ENCODE measurements around the gene IL15RA. TPM values are rescaled to one million over a fixed set of nuclear protein-coding genes. Genes with fewer than 3 reads are reported as not detected.
"Not testable (repeated sequence)": the region's sequence is repeated elsewhere in the genome, so short reads cannot be mapped to it uniquely, and the experiment has no call there.

The IL15RA gene
- polyA plus RNA-seq, 4 donors, result 2.5 to 32.1 (median 12.1) TPM

DNA sequence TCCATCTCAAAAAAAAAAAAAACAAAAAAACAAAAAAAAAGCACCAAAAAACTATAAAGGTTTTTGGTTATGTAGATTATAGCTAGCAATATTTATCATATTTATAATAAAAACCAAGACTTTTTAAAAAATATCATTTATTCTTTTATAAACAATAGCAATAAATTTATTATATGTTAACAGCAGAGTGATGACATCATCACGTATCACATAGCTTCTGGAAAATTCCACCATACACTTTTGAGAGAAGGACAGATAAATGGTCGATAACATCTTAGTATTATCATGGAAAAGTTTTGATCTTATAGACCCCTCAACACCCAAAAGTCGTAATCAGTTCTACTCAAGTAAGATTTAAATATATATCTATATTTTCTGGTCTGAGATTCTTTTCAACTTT lies 33.2 kb upstream of the IL15RA start:
- WGBS, 3 donors, result 89 to 93% (median 90%) methylated on average over 3 of the region's 3 CpGs
- no peaks in the 10 kb centered on the region for H3K36me3 ChIP-seq (ENCODE audit: control insufficient read depth in 3 of 3, insufficient read depth in 2 of 3, low read depth in 1 of 3, low read length in 3 of 3)
- no peak overlapping the region for H3K27ac ChIP-seq (ENCODE audit: low read depth in 1 of 3, low read length in 2 of 3)
- H3K4me3 ChIP-seq (ENCODE audit: low read depth in 1 of 3, low read length in 3 of 3), result no peak overlapping the region
- FAIRE-seq, result no peak
- peaks cover 0 to 4% of the 10 kb centered on the region in 2 donors for H3K9me3 ChIP-seq (ENCODE audit: control insufficient read depth in 2 of 2, insufficient read depth in 1 of 2, low read depth in 1 of 2, low read length in 1 of 2)
- H3K27me3 ChIP-seq (ENCODE audit: control insufficient read depth in 3 of 3, insufficient read depth in 3 of 3, low read length in 3 of 3), result no peaks in the 10 kb centered on the region
- no peaks in the 10 kb centered on the region for H3K4me1 ChIP-seq (ENCODE audit: control insufficient read depth in 3 of 3, insufficient read depth in 2 of 3, low read depth in 1 of 3, low read length in 2 of 3)
- DNase-seq, result no peak

DNA sequence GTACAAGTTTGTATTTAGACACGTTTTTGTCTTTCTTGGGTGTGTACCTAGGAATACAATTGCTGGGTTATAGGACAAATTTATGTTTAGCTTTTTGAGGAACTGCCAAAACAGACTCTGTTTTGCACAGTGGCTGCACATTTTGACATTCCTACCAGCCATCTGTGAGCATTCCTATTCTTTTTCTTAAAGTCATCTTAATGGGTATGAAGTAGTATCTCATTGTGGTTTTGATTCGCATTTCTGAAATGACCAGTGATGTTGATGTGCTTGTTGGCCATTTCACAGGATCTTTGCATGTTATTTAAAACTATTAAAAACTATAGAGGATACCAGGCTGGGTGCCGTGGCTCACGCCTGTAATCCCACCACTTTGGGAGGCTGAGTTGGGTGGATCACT lies 32.6 kb upstream of the IL15RA start:
- no peak for FAIRE-seq
- Histone ChIP-seq H3K36me3 (ENCODE audit: control insufficient read depth in 3 of 3, insufficient read depth in 2 of 3, low read depth in 1 of 3, low read length in 3 of 3) (no peaks in the 10 kb centered on the region), H3K4me3 (ENCODE audit: low read depth in 1 of 3, low read length in 3 of 3) (no peak overlapping the region), H3K9me3 (ENCODE audit: control insufficient read depth in 2 of 2, insufficient read depth in 1 of 2, low read depth in 1 of 2, low read length in 1 of 2) (peaks cover 0 to 4% of the 10 kb centered on the region in 2 donors), H3K27me3 (ENCODE audit: control insufficient read depth in 3 of 3, insufficient read depth in 3 of 3, low read length in 3 of 3) (no peaks in the 10 kb centered on the region), H3K27ac (ENCODE audit: low read depth in 1 of 3, low read length in 2 of 3) (no peak overlapping the region), H3K4me1 (ENCODE audit: control insufficient read depth in 3 of 3, insufficient read depth in 2 of 3, low read depth in 1 of 3, low read length in 2 of 3) (no peaks in the 10 kb centered on the region)
- 87 to 93% (median 87%) methylated on average over 4 of the region's 4 CpGs for WGBS, 3 donors
- DNase-seq, result no peak

DNA sequence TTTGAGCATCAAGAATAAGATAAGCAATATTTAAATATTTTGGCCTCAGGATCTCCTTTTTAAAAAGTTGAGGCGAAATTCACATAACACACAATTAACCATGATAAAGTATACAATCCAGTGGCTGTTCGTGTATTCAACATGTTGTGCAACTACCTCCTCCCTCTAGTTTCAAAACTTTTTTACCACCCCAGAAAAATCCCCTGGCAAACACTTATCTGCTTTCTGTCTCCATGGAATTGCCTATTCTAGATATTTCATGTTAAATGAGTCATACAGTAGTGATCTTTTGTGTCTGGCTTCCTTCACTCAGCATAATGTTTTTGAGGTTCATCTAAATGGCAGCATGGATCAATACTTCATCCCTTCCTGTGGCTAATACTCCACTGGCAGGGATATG lies 31.8 kb upstream of the IL15RA start:
- no peak overlapping the region for H3K27ac ChIP-seq (ENCODE audit: low read depth in 1 of 3, low read length in 2 of 3)
- WGBS, 3 donors, result 43 to 56% (median 46%) methylated on average over 2 of the region's 2 CpGs
- no peak for FAIRE-seq
- no peak for DNase-seq
- no peaks in the 10 kb centered on the region for H3K4me1 ChIP-seq (ENCODE audit: control insufficient read depth in 3 of 3, insufficient read depth in 2 of 3, low read depth in 1 of 3, low read length in 2 of 3)
- H3K36me3 ChIP-seq (ENCODE audit: control insufficient read depth in 3 of 3, insufficient read depth in 2 of 3, low read depth in 1 of 3, low read length in 3 of 3), result no peaks in the 10 kb centered on the region
- H3K4me3 ChIP-seq (ENCODE audit: low read depth in 1 of 3, low read length in 3 of 3), result no peak overlapping the region
- no peaks in the 10 kb centered on the region for H3K27me3 ChIP-seq (ENCODE audit: control insufficient read depth in 3 of 3, insufficient read depth in 3 of 3, low read length in 3 of 3)
- H3K9me3 ChIP-seq (ENCODE audit: control insufficient read depth in 2 of 2, insufficient read depth in 1 of 2, low read depth in 1 of 2, low read length in 1 of 2), result peaks cover 0 to 4% of the 10 kb centered on the region in 2 donors

DNA sequence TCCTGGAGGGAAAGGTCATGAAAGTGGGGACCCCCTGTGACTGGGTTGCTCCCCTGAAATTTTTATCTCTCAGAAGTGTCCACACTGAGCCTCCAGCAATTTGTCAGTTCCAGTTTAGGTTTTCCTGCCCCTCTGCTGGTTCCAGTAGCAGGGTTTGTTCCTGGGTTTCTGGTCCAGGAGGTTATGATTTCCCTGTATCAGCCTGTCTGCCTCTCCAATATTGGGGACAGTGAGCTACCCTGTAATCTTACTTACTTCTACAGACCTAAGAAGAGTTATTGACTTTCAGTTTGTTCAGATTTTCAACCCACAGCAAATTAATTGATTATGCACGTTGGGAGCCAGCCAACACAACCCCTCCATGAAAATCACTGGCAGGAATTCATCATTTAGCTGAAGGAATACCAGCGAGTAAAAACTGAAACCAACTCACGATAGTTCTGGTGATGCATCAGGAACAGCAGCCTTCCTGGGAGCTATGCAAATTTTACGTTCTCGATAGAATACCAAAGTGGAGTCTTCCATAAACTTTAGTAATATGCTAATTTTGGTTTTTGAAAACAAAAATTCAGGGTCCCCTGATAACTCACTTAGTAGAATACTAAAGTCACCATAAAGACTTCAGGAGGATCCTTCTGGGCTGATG lies 31.3 kb upstream of the IL15RA start:
- H3K9me3 ChIP-seq (ENCODE audit: control insufficient read depth in 2 of 2, insufficient read depth in 1 of 2, low read depth in 1 of 2, low read length in 1 of 2), result peaks cover 0 to 4% of the 10 kb centered on the region in 2 donors
- H3K36me3 ChIP-seq (ENCODE audit: control insufficient read depth in 3 of 3, insufficient read depth in 2 of 3, low read depth in 1 of 3, low read length in 3 of 3), result no peaks in the 10 kb centered on the region
- 58 to 62% (median 62%) methylated on average over 5 of the region's 5 CpGs for WGBS, 3 donors
- FAIRE-seq, result no peak
- H3K27me3 ChIP-seq (ENCODE audit: control insufficient read depth in 3 of 3, insufficient read depth in 3 of 3, low read length in 3 of 3), result no peaks in the 10 kb centered on the region
- H3K27ac ChIP-seq (ENCODE audit: low read depth in 1 of 3, low read length in 2 of 3), result peak overlapping the region in 1 of 3 donors; percentile 63
- H3K4me3 ChIP-seq (ENCODE audit: low read depth in 1 of 3, low read length in 3 of 3), result no peak overlapping the region
- DNase-seq, result no peak
- H3K4me1 ChIP-seq (ENCODE audit: control insufficient read depth in 3 of 3, insufficient read depth in 2 of 3, low read depth in 1 of 3, low read length in 2 of 3), result no peaks in the 10 kb centered on the region

DNA sequence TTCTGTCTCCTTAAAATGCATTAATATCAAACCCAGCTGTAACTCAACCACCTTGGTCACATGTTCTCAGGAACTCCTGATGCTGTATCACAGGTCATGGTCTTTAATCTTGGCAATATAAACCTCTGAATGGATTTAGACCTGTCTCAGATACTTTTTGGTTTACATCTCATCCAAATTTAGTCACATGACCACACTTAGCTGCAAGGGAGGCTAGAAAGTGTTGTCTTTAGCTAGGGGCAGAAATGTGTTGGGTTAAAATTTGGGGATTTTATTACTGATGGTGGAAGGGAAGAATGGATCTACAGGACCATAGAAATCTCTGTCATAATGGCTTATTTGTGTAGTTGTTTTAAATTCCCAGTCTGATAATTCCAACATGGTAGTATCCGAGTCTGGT lies 29.6 kb upstream of the IL15RA start:
- H3K27me3 ChIP-seq (ENCODE audit: control insufficient read depth in 3 of 3, insufficient read depth in 3 of 3, low read length in 3 of 3), result no peaks in the 10 kb centered on the region
- H3K9me3 ChIP-seq (ENCODE audit: control insufficient read depth in 2 of 2, insufficient read depth in 1 of 2, low read depth in 1 of 2, low read length in 1 of 2), result peaks cover 0 to 4% of the 10 kb centered on the region in 2 donors
- no peaks in the 10 kb centered on the region for H3K36me3 ChIP-seq (ENCODE audit: control insufficient read depth in 3 of 3, insufficient read depth in 2 of 3, low read depth in 1 of 3, low read length in 3 of 3)
- H3K4me1 ChIP-seq (ENCODE audit: control insufficient read depth in 3 of 3, insufficient read depth in 2 of 3, low read depth in 1 of 3, low read length in 2 of 3), result no peaks in the 10 kb centered on the region
- H3K4me3 ChIP-seq (ENCODE audit: low read depth in 1 of 3, low read length in 3 of 3), result no peak overlapping the region
- H3K27ac ChIP-seq (ENCODE audit: low read depth in 1 of 3, low read length in 2 of 3), result no peak overlapping the region
- DNase-seq (no peak), FAIRE-seq (no peak)
- WGBS, 3 donors, result 55 to 100% (median 93%) methylated on average over 1 of the region's 1 CpG

DNA sequence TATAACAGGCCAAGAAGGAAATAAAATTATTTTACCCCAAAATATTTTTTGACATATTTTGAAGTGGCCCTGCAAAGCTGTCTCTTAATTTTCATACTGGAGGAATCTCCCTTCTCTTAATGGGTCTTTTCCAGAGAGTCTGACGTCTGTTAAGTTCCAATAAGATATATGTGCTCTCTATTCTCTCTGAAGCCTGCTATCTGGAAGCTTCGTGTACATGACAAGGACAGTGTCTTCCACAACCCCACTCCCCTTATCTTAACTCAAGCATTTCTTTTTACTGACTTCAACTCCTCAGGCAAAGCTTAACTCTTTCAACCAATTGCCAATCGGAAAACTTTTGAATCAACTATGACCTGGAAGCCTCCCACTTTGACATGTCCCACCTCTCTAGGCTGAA lies 29.2 kb upstream of the IL15RA start:
- peaks cover 0 to 4% of the 10 kb centered on the region in 2 donors for H3K9me3 ChIP-seq (ENCODE audit: control insufficient read depth in 2 of 2, insufficient read depth in 1 of 2, low read depth in 1 of 2, low read length in 1 of 2)
- no peak for FAIRE-seq
- 79 to 87% (median 86%) methylated on average over 3 of the region's 3 CpGs for WGBS, 3 donors

DNA sequence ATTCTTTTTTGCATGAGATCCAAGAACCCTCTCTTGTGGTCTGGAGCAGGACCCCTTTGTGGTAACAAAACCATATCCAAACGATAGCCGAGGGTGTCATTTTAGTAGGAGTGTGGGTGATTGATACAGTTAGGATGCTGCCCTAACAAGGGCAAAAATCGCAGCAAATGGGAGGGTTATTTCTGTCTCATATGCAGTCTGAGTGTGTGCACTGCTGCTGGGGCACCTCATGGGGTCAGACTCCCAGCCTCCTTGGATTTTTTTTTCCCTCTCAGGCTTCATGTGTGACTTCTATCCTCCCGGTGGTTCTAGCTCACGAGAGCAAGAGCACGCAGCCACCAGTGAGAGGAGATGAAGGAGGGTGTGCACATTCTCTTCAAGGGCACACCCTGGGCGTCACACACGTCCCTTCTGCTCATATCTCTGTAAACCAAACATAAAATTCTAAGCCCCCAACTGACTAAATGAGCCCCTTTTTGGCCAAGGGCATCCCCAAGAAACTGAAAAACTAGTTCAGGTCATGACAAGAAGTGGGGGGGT lies 28.6 kb upstream of the IL15RA start:
- H3K9me3 ChIP-seq (ENCODE audit: control insufficient read depth in 2 of 2, insufficient read depth in 1 of 2, low read depth in 1 of 2, low read length in 1 of 2), result peaks cover 0 to 4% of the 10 kb centered on the region in 2 donors
- DNase-seq, result no peak
- no peaks in the 10 kb centered on the region for H3K27me3 ChIP-seq (ENCODE audit: control insufficient read depth in 3 of 3, insufficient read depth in 3 of 3, low read length in 3 of 3)
- FAIRE-seq, result no peak
- H3K36me3 ChIP-seq (ENCODE audit: control insufficient read depth in 3 of 3, insufficient read depth in 2 of 3, low read depth in 1 of 3, low read length in 3 of 3), result no peaks in the 10 kb centered on the region
- no peak overlapping the region for H3K4me3 ChIP-seq (ENCODE audit: low read depth in 1 of 3, low read length in 3 of 3)
- WGBS, 3 donors, result 45 to 75% (median 52%) methylated on average over 8 of the region's 8 CpGs
- H3K27ac ChIP-seq (ENCODE audit: low read depth in 1 of 3, low read length in 2 of 3), result no peak overlapping the region
- H3K4me1 ChIP-seq (ENCODE audit: control insufficient read depth in 3 of 3, insufficient read depth in 2 of 3, low read depth in 1 of 3, low read length in 2 of 3), result no peaks in the 10 kb centered on the region

More for the DNA sequence above, 29.2 kb upstream of the IL15RA start:
- no peak overlapping the region for H3K27ac ChIP-seq (ENCODE audit: low read depth in 1 of 3, low read length in 2 of 3)
- DNase-seq, result no peak
- no peaks in the 10 kb centered on the region for H3K36me3 ChIP-seq (ENCODE audit: control insufficient read depth in 3 of 3, insufficient read depth in 2 of 3, low read depth in 1 of 3, low read length in 3 of 3)
- no peak overlapping the region for H3K4me3 ChIP-seq (ENCODE audit: low read depth in 1 of 3, low read length in 3 of 3)
- H3K27me3 ChIP-seq (ENCODE audit: control insufficient read depth in 3 of 3, insufficient read depth in 3 of 3, low read length in 3 of 3), result no peaks in the 10 kb centered on the region
- H3K4me1 ChIP-seq (ENCODE audit: control insufficient read depth in 3 of 3, insufficient read depth in 2 of 3, low read depth in 1 of 3, low read length in 2 of 3), result no peaks in the 10 kb centered on the region

DNA sequence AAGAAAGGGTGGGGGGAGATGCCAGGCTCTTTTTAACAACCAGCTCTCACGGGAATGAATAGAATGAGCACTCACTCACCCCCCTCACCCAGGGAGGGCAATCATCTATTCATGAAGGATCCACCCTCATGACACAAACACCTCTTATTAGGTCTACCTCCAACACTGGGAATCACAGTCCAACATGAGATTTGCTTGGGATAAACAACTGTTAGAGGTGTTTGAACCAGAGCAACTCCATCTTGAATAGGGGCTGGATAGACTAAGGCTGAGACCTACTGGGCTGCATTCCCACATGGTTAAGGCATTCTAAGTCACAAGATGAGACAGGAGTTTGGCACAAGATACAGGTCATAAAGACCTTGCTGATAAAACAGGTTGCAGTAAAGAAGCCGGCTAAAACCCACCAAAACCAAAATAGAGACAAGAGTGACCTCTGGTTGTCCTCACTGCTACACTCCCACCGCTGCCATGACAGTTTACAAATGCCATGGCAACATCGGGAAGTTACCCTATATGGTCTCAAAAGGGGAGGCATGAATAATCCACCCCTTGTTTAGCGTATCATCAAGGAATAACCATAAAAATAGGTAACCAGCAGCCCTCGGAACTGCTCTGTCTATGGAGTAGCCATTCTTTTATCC lies 27.9 kb upstream of the IL15RA start:
- H3K4me3 ChIP-seq (ENCODE audit: low read depth in 1 of 3, low read length in 3 of 3); H3K27me3 ChIP-seq (ENCODE audit: control insufficient read depth in 3 of 3, insufficient read depth in 3 of 3, low read length in 3 of 3); H3K9me3 ChIP-seq (ENCODE audit: control insufficient read depth in 2 of 2, insufficient read depth in 1 of 2, low read depth in 1 of 2, low read length in 1 of 2); H3K4me1 ChIP-seq (ENCODE audit: control insufficient read depth in 3 of 3, insufficient read depth in 2 of 3, low read depth in 1 of 3, low read length in 2 of 3); H3K36me3 ChIP-seq (ENCODE audit: control insufficient read depth in 3 of 3, insufficient read depth in 2 of 3, low read depth in 1 of 3, low read length in 3 of 3); FAIRE-seq; H3K27ac ChIP-seq (ENCODE audit: low read depth in 1 of 3, low read length in 2 of 3); DNase-seq: not testable (repeated sequence)
- WGBS, 3 donors, result 49 to 71% (median 70%) methylated on average over 6 of the region's 6 CpGs
